ENCODE results near the gene ENHO. TPM values are rescaled to one million over a fixed set of nuclear protein-coding genes. Genes with fewer than 3 reads are reported as not detected.

Gene ENHO
- total RNA-seq, 1 donor from 2014 or later, result 0.86 TPM

GRCh38 chr9:34477541-34477940, 45.2 kb downstream of the ENHO start:
- Mint-ChIP-seq H3K9me3 (ENCODE audit: unreplicated experiment) (no peaks in the 10 kb centered on the region), H3K27me3 (ENCODE audit: unreplicated experiment) (peaks cover 20% of the 10 kb centered on the region), H3K36me3 (ENCODE audit: unreplicated experiment) (no peaks in the 10 kb centered on the region), H3K27ac (ENCODE audit: unreplicated experiment) (no peak overlapping the region), H3K4me1 (ENCODE audit: unreplicated experiment) (no peaks in the 10 kb centered on the region), H3K4me3 (ENCODE audit: unreplicated experiment) (no peak overlapping the region)
- no peak for DNase-seq (ENCODE audit: extremely low spot score, unreplicated experiment)
- TF ChIP-seq CTCF (IDR thresholded peaks at IDR 0.05), result no peak

- Mint-ChIP-seq H3K36me3 (ENCODE audit: unreplicated experiment) (no peaks in the 10 kb centered on the region), H3K27me3 (ENCODE audit: unreplicated experiment) (peaks cover 36% of the 10 kb centered on the region), H3K4me3 (ENCODE audit: unreplicated experiment) (no peak overlapping the region), H3K4me1 (ENCODE audit: unreplicated experiment) (no peaks in the 10 kb centered on the region), H3K27ac (ENCODE audit: unreplicated experiment) (no peak overlapping the region), H3K9me3 (ENCODE audit: unreplicated experiment) (no peaks in the 10 kb centered on the region)
- TF ChIP-seq CTCF (IDR thresholded peaks at IDR 0.05), result no peak
- no peak for DNase-seq (ENCODE audit: extremely low spot score, unreplicated experiment)
Measured at GRCh38 chr9:34475097-34475496, 47.7 kb downstream of the ENHO start.

Other genes starting within 250 kb of the ENHO start
- gene KIF24, start 193.7 kb downstream of the ENHO start, total RNA-seq, result 1.4 and 1.5 TPM in 2 replicates
- 20.5 and 24.1 TPM in 2 replicates for gene NUDT2, start 193.4 kb downstream of the ENHO start, total RNA-seq
- gene MYORG, start 146.1 kb downstream of the ENHO start, total RNA-seq, result 1.3 and 2.5 TPM in 2 replicates
- 24.8 and 25.9 TPM in 2 replicates for gene FAM219A, start 64.4 kb downstream of the ENHO start, total RNA-seq
- not detected in 2 replicates for gene DNAI1, start 64.2 kb downstream of the ENHO start, total RNA-seq
- 0.18 TPM in 1 of 2 replicates, not detected in the other for gene CNTFR, start 66.7 kb upstream of the ENHO start, total RNA-seq
- 14.4 and 16.2 TPM in 2 replicates for gene RPP25L, start 89.1 kb upstream of the ENHO start, total RNA-seq
- 97.0 and 105 TPM in 2 replicates for gene DCTN3, start 97.5 kb upstream of the ENHO start, total RNA-seq
- not detected in 2 replicates for gene ARID3C, start 106.1 kb upstream of the ENHO start, total RNA-seq
- 71.9 and 76.7 TPM in 2 replicates for gene SIGMAR1, start 114.8 kb upstream of the ENHO start, total RNA-seq
- gene GALT, start 123.7 kb upstream of the ENHO start, total RNA-seq, result 57.2 and 58.4 TPM in 2 replicates
- 32.6 and 36.7 TPM in 2 replicates for gene IL11RA, start 129.2 kb upstream of the ENHO start, total RNA-seq
- gene CCL27, start 139.7 kb upstream of the ENHO start, total RNA-seq, result 0.78 and 1.1 TPM in 2 replicates
- gene CCL19, start 168.3 kb upstream of the ENHO start, total RNA-seq, result not detected in 2 replicates
- gene CCL21, start 187.1 kb upstream of the ENHO start, total RNA-seq, result not detected in 2 replicates